Skeletal muscle cell (primary cell): Measurements from ENCODE around the gene SHKBP1.
"Not testable (repeated sequence)": the region's sequence is repeated elsewhere in the genome, so short reads cannot be mapped to it uniquely, and the experiment has no call there.

Experiments
- DNase-seq: peaks from one replicate; pipeline ENCODE4 v3.0.0-alpha.2; 2010; ENCODE audit warnings: low read depth
- H3K4me3 ChIP-seq: 2 replicates; pipeline ENCODE4 v1.5.1; 2011; ENCODE audit warnings: low read depth, mild to moderate bottlenecking, control low read depth, low read length, moderate library complexity

Gene SHKBP1

GRCh38 chr19:40581531-40581930, 4.9 kb downstream of the SHKBP1 start:
- DNase-seq = no peak
- no peak overlapping the region for H3K4me3 ChIP-seq

GRCh38 chr19:40582467-40582866, 5.8 kb downstream of the SHKBP1 start:
- DNase-seq = no peak
- no peak overlapping the region for H3K4me3 ChIP-seq

GRCh38 chr19:40583283-40583682, 6.6 kb downstream of the SHKBP1 start:
- DNase-seq = no peak

GRCh38 chr19:40584007-40584406, 7.3 kb downstream of the SHKBP1 start:
- H3K4me3 ChIP-seq = no peak overlapping the region
- DNase-seq = no peak

More at GRCh38 chr19:40583283-40583682, 6.6 kb downstream of the SHKBP1 start:
- no peak overlapping the region for H3K4me3 ChIP-seq

GRCh38 chr19:40585241-40585981, 8.7 kb downstream of the SHKBP1 start:
- DNase-seq = no peak
- no peak overlapping the region for H3K4me3 ChIP-seq

GRCh38 chr19:40585982-40586422, 9.3 kb downstream of the SHKBP1 start:
- no peak overlapping the region for H3K4me3 ChIP-seq
- DNase-seq = no peak

- DNase-seq = no peak
- H3K4me3 ChIP-seq = no peak overlapping the region
These were observed 9.9 kb downstream of the SHKBP1 start for GRCh38 chr19:40586611-40587010.

GRCh38 chr19:40588110-40588854, 11.6 kb downstream of the SHKBP1 start:
- H3K4me3 ChIP-seq = no peak overlapping the region
- no peak for DNase-seq

- DNase-seq = no peak
- no peak overlapping the region for H3K4me3 ChIP-seq
These were observed 12.4 kb downstream of the SHKBP1 start for GRCh38 chr19:40588926-40589569.

GRCh38 chr19:40589591-40590429, 13.1 kb downstream of the SHKBP1 start:
- DNase-seq = no peak
- no peak overlapping the region for H3K4me3 ChIP-seq

GRCh38 chr19:40590464-40591265, 14.0 kb downstream of the SHKBP1 start:
- H3K4me3 ChIP-seq = no peak overlapping the region
- no peak for DNase-seq

GRCh38 chr19:40591724-40592123, 15.1 kb downstream of the SHKBP1 start:
- not testable (repeated sequence) for DNase-seq, H3K4me3 ChIP-seq

GRCh38 chr19:40592170-40592569, 15.5 kb downstream of the SHKBP1 start:
- DNase-seq = no peak
- H3K4me3 ChIP-seq = no peak overlapping the region

GRCh38 chr19:40594255-40594654, 17.6 kb downstream of the SHKBP1 start:
- DNase-seq = no peak
- H3K4me3 ChIP-seq = no peak overlapping the region

- DNase-seq = no peak
- H3K4me3 ChIP-seq = peak overlapping the region; percentile 7
These were observed 18.0 kb downstream of the SHKBP1 start for GRCh38 chr19:40594657-40595091.

GRCh38 chr19:40596608-40597328, 20.1 kb downstream of the SHKBP1 start:
- peak overlapping the region; percentile 51 for H3K4me3 ChIP-seq
- no peak for DNase-seq

GRCh38 chr19:40597329-40597838, 20.7 kb downstream of the SHKBP1 start:
- DNase-seq = no peak
- peak overlapping the region; percentile 51 for H3K4me3 ChIP-seq
